ENCODE results near the gene AKAIN1. TPM values are rescaled to one million over a fixed set of nuclear protein-coding genes. Genes with fewer than 3 reads are reported as not detected.

The AKAIN1 gene
- polyA plus RNA-seq (2011; rRNA removed): not detected in 2 replicates
- not detected in 2 replicates for polyA plus RNA-seq (2012; cell fraction: cytosol; rRNA removed)
- polyA plus RNA-seq (2012; cell fraction: nucleus; rRNA removed): not detected in 2 replicates
- not detected in 3 replicates for polyA plus RNA-seq (2017; fragmentation: RNase III; extraction: RNeasy Plus Mini Kit Qiagen cat#74134 plus additional on column Dnase treatment)
- not detected in 2 replicates for polyA minus RNA-seq (2011; rRNA and poly(A)+ RNA removed)

DNA sequence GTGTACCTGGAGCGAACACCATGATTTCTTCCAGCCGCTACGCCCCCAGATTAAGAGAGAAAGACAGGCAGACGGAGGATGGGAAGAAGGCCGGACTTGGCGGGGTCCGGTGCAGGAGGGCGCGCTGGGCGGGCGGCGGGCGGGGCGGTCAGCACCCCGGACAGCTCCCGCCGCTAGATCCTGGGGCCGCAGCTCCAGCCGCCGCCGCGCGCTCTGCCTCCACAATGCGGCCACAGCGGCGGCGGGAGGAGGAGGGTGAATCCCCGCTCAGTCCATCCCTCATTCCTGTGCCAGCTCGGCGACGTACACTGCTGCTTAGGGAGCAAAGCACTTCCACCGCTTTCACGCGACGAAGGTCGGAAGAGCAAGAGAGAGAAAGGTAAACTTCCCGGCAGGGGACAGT is at the start of gene AKAIN1:
TSS of gene AKAIN1 (minus strand) at position 226 of the 403 bp plus-strand sequence. CDS start at position 22, 204 bp downstream.
- CTCF ChIA-PET: no interaction called here
- no peaks in the 10 kb centered on the region for H3K9me3 ChIP-seq
- POLR2A ChIA-PET: no interaction called here
- ATAC-seq (peak; percentile 71 to 76; a peak in 4 of 6 replicates), DNase-seq (ENCODE audit: low read depth in 1 of 2, low spot score in 1 of 2) (peak in 1 of 2 experiments; percentile 0), FAIRE-seq (no peak)
- H3K4me2 ChIP-seq: no peak within 1 kb of the TSS
- no peak within 1 kb of the TSS for H3K27ac ChIP-seq
- H3K4me1 ChIP-seq: no peaks in the 10 kb centered on the region
- no peak within 1 kb of the TSS for H3K4me3 ChIP-seq
- TF ChIP-seq, protein P1, sequence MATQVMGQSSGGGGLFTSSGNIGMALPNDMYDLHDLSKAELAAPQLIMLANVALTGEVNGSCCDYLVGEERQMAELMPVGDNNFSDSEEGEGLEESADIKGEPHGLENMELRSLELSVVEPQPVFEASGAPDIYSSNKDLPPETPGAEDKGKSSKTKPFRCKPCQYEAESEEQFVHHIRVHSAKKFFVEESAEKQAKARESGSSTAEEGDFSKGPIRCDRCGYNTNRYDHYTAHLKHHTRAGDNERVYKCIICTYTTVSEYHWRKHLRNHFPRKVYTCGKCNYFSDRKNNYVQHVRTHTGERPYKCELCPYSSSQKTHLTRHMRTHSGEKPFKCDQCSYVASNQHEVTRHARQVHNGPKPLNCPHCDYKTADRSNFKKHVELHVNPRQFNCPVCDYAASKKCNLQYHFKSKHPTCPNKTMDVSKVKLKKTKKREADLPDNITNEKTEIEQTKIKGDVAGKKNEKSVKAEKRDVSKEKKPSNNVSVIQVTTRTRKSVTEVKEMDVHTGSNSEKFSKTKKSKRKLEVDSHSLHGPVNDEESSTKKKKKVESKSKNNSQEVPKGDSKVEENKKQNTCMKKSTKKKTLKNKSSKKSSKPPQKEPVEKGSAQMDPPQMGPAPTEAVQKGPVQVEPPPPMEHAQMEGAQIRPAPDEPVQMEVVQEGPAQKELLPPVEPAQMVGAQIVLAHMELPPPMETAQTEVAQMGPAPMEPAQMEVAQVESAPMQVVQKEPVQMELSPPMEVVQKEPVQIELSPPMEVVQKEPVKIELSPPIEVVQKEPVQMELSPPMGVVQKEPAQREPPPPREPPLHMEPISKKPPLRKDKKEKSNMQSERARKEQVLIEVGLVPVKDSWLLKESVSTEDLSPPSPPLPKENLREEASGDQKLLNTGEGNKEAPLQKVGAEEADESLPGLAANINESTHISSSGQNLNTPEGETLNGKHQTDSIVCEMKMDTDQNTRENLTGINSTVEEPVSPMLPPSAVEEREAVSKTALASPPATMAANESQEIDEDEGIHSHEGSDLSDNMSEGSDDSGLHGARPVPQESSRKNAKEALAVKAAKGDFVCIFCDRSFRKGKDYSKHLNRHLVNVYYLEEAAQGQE (IDR thresholded peaks at IDR 0.05): peak; percentile 80
- TF ChIP-seq, protein P2, sequence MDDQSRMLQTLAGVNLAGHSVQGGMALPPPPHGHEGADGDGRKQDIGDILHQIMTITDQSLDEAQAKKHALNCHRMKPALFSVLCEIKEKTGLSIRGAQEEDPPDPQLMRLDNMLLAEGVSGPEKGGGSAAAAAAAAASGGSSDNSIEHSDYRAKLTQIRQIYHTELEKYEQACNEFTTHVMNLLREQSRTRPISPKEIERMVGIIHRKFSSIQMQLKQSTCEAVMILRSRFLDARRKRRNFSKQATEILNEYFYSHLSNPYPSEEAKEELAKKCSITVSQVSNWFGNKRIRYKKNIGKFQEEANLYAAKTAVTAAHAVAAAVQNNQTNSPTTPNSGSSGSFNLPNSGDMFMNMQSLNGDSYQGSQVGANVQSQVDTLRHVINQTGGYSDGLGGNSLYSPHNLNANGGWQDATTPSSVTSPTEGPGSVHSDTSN (IDR thresholded peaks at IDR 0.05): no peak
- 21% methylated on average over 12 of the region's 37 CpGs for WGBS (ENCODE audit: missing lambda C conversion rate)

- FAIRE-seq (no peak), DNase-seq (ENCODE audit: low read depth in 1 of 2, low spot score in 1 of 2) (no peak), ATAC-seq (no peak)
- no peak overlapping the region for H3K4me2 ChIP-seq
- POLR2A ChIA-PET: no interaction called here
- TF ChIP-seq BHLHE40 (IDR thresholded peaks at IDR 0.05; ENCODE audit: low read depth, low read length) (no peak), ZNF302 (CRISPR knock-in tag; IDR thresholded peaks at IDR 0.05) (no peak), KDM1A (IDR thresholded peaks at IDR 0.05; ENCODE audit: low read depth) (no peak), GATA3 (IDR thresholded peaks at IDR 0.05; ENCODE audit: borderline replicate concordance) (no peak), TFCP2L1 (CRISPR knock-in tag; IDR thresholded peaks at IDR 0.05) (no peak), CEBPB (IDR thresholded peaks at IDR 0.05) (no peak)
- no peaks in the 10 kb centered on the region for H3K4me1 ChIP-seq
- H3K27ac ChIP-seq: no peak overlapping the region
- H3K4me3 ChIP-seq: no peak overlapping the region
- CTCF ChIA-PET: no interaction called here
- no peaks in the 10 kb centered on the region for H3K9me3 ChIP-seq
Observed at GRCh38 chr18:5244941-5245340, 47.9 kb upstream of the AKAIN1 start.

DNA sequence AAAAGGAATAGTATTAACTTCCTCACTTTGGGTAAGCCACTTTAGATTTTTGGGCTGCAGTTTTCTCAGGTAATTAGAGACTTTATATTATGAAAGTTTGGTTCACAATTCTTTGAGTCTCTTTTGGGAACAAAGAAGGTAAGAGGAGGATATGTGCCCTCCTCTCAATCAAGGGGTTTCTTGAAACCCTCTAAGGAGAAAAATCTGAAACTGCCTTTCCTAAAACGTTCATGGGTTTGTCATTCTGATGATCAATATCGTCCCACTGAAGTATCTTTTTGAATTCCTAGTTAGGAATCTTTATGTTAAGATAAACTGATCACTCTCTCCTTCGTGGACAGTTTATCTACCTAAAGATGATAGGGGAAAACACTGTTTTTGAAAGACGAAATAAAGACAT is 42.4 kb upstream of the AKAIN1 start:
- 64% methylated on average over 4 of the region's 4 CpGs for WGBS (ENCODE audit: missing lambda C conversion rate)
- POLR2A ChIA-PET: interaction anchor here (2.1 kb wide), 1 partner anchor 57 kb away, joined by 8 read pairs; the partner anchor contains the start of gene ZBTB14
- Histone ChIP-seq H3K4me3 (no peak overlapping the region; the same call in 2 of the 3 replicates), H3K4me2 (peak overlapping the region; percentile 91), H3K27ac (no peak overlapping the region), H3K9me3 (peaks cover 6% of the 10 kb centered on the region; the same call in 1 of the 3 replicates), H3K4me1 (no peaks in the 10 kb centered on the region)
- FAIRE-seq: no peak
- CTCF ChIA-PET: interaction anchor here (1.2 kb wide), 1 partner anchor 22 kb away, joined by 3 read pairs; no protein-coding TSS in a partner anchor
- no peak for TF ChIP-seq HOXA7 (CRISPR knock-in tag; IDR thresholded peaks at IDR 0.05)
- no peak for TF ChIP-seq ZFP36 (IDR thresholded peaks at IDR 0.05; ENCODE audit: borderline replicate concordance, partially characterized antibody)
- TF ChIP-seq ZC3H11A (IDR thresholded peaks at IDR 0.05): no peak
- no peak for TF ChIP-seq POLR2AphosphoS2 (conservative IDR thresholded peaks at IDR 0.05; ENCODE audit: low read length)
- no peak for TF ChIP-seq POLR2A (IDR thresholded peaks at IDR 0.05; ENCODE audit: low read length)
- TF ChIP-seq TP53 (CRISPR knock-in tag; IDR thresholded peaks at IDR 0.05): no peak
- TF ChIP-seq JUN (IDR thresholded peaks at IDR 0.05): no peak
- no peak for TF ChIP-seq CHD4 (IDR thresholded peaks at IDR 0.05; ENCODE audit: borderline replicate concordance)
- TF ChIP-seq RAD21 (conservative IDR thresholded peaks at IDR 0.05 in 1 of 2, IDR thresholded peaks at IDR 0.05 in 1 of 2): no peak
- no peak for TF ChIP-seq HDAC2 (IDR thresholded peaks at IDR 0.05)
- no peak for TF ChIP-seq CHD2 (IDR thresholded peaks at IDR 0.05; ENCODE audit: low read length, partially characterized antibody)
- no peak for TF ChIP-seq EP300 (IDR thresholded peaks at IDR 0.05)
- ATAC-seq: no peak
- no peak for DNase-seq (ENCODE audit: low read depth in 1 of 2, low spot score in 1 of 2)
